Measurements from ENCODE around the gene PPP1R16B. TPM values are rescaled to one million over a fixed set of nuclear protein-coding genes. Genes with fewer than 3 reads are reported as not detected.

PPP1R16B gene
- polyA plus RNA-seq, 6 donors from 2014 or later = 22.1 to 54.6 (median 38.4) TPM

DNA sequence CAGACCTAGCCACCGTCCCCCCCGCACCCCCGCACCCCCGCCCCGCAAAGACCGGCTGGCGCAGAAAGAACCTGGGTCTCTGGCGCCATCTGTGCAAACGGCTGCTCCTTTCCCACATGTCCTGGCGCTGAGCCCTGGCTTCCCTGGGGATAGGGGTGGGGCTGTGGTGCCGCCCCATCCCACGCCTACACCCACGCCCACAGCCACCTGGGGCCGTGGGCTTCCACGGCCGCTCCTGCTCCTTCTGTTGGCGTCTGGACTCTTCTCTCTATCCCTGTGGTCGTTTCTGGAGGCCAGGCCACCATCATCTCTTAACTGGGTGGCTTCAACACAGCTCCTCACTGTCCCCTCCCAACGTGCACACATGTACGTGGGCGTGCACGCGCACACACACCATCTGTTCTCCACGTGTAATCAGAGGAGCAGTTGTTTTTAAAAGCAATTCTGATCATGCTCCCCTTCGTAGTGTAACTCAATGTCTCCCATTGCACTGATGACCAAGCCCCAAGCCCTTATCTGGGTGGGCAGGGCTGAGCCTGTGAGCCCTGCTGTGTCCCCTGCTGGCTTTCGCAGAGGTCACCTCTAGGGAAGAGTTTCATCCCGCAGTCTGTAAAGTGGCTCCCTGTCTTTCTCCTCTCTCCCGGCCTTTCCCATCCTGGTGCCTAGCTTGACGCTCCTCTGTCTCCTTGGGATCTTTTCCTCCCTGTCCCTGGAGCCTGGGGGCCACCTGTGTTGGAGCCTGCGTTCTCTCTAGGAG is 88.8 kb downstream of the PPP1R16B start:
- Mint-ChIP-seq H3K27me3 (no peaks in the 10 kb centered on the region), H3K4me3 (peak overlapping the region in 4 of 8 donors; percentile 43 to 77 (median 58)), H3K9me3 (peaks cover 0 to 4% (median 2%) of the 10 kb centered on the region in 7 donors), H3K36me3 (peaks cover 6 to 20% of the 10 kb centered on the region in 2 donors), H3K27ac (peak overlapping the region; percentile 92 to 97 (median 96)), H3K4me1 (peaks cover 40 to 55% (median 47%) of the 10 kb centered on the region in 3 donors)
- ATAC-seq (ENCODE audit: low read depth in 2 of 2) (peak; percentile 3 to 6), DNase-seq (no peak)

DNA sequence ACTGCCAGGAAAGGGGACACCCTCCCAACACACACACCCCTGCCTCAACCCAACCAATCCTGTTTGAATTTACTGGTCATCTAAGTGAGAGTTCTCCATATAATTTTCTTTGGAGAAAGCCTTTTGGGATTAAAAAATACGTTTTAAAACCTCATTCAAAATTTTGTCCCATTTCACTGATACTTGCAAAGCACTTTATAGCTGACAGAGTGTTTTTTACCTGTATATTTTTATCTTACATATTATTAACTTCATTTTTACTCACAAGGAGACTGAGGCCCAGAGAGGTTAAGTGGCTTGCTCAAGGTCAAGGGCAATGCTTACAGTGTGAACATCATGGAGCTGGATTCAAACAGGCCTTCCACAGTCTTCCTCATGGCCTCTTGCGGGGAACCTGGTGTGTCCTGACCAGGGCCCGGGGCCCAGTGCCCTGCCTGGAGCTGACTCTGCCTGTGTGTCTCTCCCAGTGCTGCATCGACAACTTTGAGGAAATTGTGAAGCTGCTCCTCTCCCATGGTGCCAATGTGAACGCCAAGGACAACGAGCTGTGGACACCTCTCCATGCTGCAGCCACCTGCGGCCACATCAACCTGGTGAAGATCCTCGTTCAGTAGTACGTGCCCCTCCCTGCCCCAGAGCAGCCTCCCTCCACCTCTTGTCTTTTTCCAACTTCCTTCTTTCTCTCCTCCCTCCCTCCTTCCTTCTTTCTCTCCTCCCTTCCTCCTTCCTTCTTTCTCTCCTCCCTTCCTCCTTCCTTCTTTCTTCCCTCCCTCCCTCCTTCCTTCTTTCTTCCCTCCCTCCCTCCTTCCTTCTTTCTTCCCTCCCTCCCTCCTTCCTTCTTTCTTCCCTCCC is 89.8 kb downstream of the PPP1R16B start:
- ATAC-seq (ENCODE audit: low read depth in 2 of 2) (no peak), DNase-seq (no peak)
- Mint-ChIP-seq H3K4me1 (peaks cover 37 to 51% (median 37%) of the 10 kb centered on the region in 3 donors), H3K9me3 (peaks cover 0 to 4% (median 2%) of the 10 kb centered on the region in 7 donors), H3K36me3 (peaks cover 6 to 15% of the 10 kb centered on the region in 2 donors), H3K4me3 (no peak overlapping the region), H3K27me3 (no peaks in the 10 kb centered on the region), H3K27ac (peak overlapping the region in 3 of 6 donors; percentile 42 to 95 (median 89))

DNA sequence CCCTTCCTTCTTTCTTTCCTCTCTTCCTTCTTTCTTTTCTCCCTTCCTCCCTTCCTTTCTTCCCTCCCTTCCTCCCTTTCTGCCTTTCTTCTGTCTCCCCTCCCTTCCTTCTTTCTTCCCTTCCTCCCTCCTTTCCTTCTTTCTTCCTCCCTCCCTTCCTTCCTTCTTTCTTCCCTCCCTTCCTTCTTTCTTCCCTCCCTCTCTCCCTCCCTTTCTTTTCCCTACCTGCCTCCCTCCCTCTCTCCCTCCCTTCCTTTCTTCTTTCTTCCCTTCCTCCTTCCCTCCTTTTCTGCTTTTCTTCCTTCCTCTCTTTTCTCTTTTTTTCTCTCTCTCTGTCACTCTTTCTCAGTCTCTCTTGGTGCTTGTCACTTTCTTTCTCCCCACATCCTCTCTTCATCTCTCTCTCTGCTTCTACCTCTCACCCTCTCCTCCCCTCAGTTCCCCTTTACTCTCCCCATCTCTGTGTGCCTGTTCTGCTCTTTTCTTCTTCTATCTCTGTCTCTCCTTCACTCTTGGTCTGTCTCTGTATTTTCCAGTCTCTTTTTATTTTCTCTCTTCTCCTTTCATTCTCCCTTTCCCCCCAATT is 90.6 kb downstream of the PPP1R16B start:
- H3K36me3 Mint-ChIP-seq = peaks cover 6 to 11% of the 10 kb centered on the region in 2 donors
- H3K27ac Mint-ChIP-seq = peak overlapping the region in 5 of 6 donors; percentile 44 to 84 (median 67)
- no peaks in the 10 kb centered on the region for H3K27me3 Mint-ChIP-seq
- H3K4me3 Mint-ChIP-seq = no peak overlapping the region
- DNase-seq (no peak), ATAC-seq (ENCODE audit: low read depth in 2 of 2) (no peak)
- peaks cover 0 to 4% (median 2%) of the 10 kb centered on the region in 7 donors for H3K9me3 Mint-ChIP-seq
- peaks cover 30 to 43% (median 33%) of the 10 kb centered on the region in 3 donors for H3K4me1 Mint-ChIP-seq

DNA sequence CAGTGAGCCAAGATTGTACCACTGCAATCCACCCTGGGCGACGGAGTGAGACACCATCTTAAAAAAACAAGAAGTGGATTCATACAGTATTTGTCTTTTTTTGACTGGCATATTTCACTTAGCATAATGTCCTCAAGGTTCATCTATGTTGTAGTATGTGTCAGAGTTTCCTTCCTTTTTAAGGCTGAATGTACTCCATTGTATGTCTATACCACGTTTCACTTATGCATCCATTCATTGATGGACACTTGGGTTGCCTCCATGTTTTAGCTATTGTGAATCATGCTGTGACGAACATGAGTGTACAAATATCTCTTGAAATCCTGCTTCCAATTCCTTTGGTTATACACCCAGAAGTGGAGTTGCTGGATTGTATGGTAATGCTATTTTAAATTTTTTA is 91.8 kb downstream of the PPP1R16B start:
- peak overlapping the region in 2 of 6 donors; percentile 22 to 51 for H3K27ac Mint-ChIP-seq
- H3K36me3 Mint-ChIP-seq = peaks cover 6 to 17% of the 10 kb centered on the region in 2 donors
- DNase-seq (no peak), ATAC-seq (ENCODE audit: low read depth in 2 of 2) (no peak)
- peaks cover 0 to 4% (median 2%) of the 10 kb centered on the region in 7 donors for H3K9me3 Mint-ChIP-seq
- no peak overlapping the region for H3K4me3 Mint-ChIP-seq
- peaks cover 26 to 33% (median 31%) of the 10 kb centered on the region in 3 donors for H3K4me1 Mint-ChIP-seq
- no peaks in the 10 kb centered on the region for H3K27me3 Mint-ChIP-seq

DNA sequence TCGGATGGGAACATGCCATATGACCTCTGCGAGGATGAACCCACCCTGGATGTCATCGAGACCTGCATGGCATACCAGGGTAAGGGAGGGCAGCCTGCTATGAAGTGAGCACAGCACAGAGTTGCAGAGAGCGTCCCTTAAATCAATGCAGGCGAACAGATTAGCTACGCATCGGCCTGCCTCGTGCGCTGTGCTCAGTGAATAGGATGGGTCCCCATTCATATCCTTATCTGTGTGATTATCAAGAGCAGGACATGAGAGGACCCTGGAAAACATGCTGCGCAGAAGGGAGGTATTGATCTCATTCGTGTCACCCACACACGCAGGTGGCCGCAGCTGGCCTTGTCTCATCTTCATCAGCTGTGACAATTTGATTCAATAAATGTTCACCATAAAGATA is 95.1 kb downstream of the PPP1R16B start:
- Mint-ChIP-seq H3K4me3 (no peak overlapping the region), H3K27ac (no peak overlapping the region), H3K4me1 (peaks cover 0 to 19% (median 8%) of the 10 kb centered on the region in 3 donors), H3K27me3 (no peaks in the 10 kb centered on the region), H3K9me3 (peaks cover 0 to 5% (median 0%) of the 10 kb centered on the region in 7 donors), H3K36me3 (peaks cover 27 to 46% of the 10 kb centered on the region in 2 donors)
- DNase-seq (no peak), ATAC-seq (ENCODE audit: low read depth in 2 of 2) (no peak)

DNA sequence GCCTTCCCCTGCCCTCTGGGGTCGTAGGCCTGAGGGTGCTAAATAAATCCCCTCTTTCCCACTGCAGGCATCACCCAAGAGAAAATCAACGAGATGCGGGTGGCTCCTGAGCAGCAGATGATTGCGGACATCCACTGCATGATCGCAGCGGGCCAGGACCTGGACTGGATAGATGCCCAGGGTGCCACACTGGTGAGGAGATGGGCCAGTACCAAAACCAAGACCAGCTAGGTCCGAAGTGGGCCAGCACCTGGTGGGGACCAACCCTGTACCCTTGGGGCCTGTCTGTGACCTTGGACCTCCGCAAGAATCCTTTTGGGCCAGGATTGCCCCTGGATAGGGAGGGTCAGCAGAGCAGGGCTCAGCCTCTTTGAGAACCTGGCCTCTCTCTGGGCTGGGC is 97.1 kb downstream of the PPP1R16B start:
- Mint-ChIP-seq H3K27ac (no peak overlapping the region), H3K36me3 (peaks cover 33 to 52% of the 10 kb centered on the region in 2 donors), H3K9me3 (peaks cover 0 to 5% (median 0%) of the 10 kb centered on the region in 7 donors), H3K4me3 (no peak overlapping the region), H3K4me1 (peaks cover 0 to 23% (median 0%) of the 10 kb centered on the region in 3 donors), H3K27me3 (no peaks in the 10 kb centered on the region)
- ATAC-seq (ENCODE audit: low read depth in 2 of 2) (no peak), DNase-seq (no peak)

DNA sequence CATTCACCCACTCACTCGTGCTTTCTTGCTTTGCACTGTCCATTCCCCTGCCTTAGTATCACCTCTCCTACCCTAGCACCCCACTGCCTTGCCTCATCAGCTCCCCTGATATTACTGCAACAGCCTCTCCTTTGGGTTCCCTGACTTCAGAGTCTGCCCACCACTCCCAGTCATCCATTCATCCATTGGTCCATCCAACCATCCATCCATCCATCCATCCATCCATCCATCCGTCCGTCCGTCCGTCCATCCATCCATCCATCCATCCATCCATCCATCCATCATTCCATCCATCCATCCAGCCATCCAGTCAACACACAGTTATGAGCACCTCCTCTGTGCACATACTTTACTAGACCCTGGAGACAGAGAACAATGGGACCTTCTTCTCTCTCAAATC is 97.8 kb downstream of the PPP1R16B start:
- Mint-ChIP-seq H3K27me3 (no peaks in the 10 kb centered on the region), H3K4me1 (peaks cover 0 to 29% (median 0%) of the 10 kb centered on the region in 3 donors), H3K4me3 (peak overlapping the region in 1 of 8 donors; percentile 37), H3K27ac (peak overlapping the region in 2 of 6 donors; percentile 57 to 59), H3K9me3 (peaks cover 0 to 5% (median 0%) of the 10 kb centered on the region in 7 donors), H3K36me3 (peaks cover 33 to 59% of the 10 kb centered on the region in 2 donors)
- no peak for DNase-seq
- ATAC-seq (ENCODE audit: low read depth in 2 of 2) = no peak

DNA sequence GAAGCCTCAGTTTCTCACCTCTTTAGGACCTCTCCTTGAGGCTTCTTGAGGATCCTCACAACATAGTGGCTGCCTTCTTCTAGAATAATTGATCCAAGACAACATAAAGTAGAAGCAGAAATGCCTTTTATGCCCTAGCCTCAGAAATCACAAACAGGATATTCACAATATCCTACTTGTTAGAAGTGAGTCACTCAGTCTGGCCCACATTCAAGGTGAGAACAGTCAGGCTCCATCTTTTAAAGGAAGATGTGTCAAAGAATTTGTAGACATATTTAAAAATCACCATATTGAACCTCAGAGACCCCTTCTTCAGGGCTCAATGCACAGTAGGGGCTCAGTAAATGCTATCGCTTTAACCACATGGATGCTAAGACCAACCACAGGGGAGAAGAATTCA is 99.9 kb downstream of the PPP1R16B start:
- DNase-seq (no peak), ATAC-seq (ENCODE audit: low read depth in 2 of 2) (no peak)
- H3K4me3 Mint-ChIP-seq = no peak overlapping the region
- H3K4me1 Mint-ChIP-seq = peaks cover 0 to 29% (median 0%) of the 10 kb centered on the region in 3 donors
- H3K27ac Mint-ChIP-seq = no peak overlapping the region
- H3K27me3 Mint-ChIP-seq = no peaks in the 10 kb centered on the region
- peaks cover 33 to 59% of the 10 kb centered on the region in 2 donors for H3K36me3 Mint-ChIP-seq
- peaks cover 0 to 5% (median 0%) of the 10 kb centered on the region in 7 donors for H3K9me3 Mint-ChIP-seq

DNA sequence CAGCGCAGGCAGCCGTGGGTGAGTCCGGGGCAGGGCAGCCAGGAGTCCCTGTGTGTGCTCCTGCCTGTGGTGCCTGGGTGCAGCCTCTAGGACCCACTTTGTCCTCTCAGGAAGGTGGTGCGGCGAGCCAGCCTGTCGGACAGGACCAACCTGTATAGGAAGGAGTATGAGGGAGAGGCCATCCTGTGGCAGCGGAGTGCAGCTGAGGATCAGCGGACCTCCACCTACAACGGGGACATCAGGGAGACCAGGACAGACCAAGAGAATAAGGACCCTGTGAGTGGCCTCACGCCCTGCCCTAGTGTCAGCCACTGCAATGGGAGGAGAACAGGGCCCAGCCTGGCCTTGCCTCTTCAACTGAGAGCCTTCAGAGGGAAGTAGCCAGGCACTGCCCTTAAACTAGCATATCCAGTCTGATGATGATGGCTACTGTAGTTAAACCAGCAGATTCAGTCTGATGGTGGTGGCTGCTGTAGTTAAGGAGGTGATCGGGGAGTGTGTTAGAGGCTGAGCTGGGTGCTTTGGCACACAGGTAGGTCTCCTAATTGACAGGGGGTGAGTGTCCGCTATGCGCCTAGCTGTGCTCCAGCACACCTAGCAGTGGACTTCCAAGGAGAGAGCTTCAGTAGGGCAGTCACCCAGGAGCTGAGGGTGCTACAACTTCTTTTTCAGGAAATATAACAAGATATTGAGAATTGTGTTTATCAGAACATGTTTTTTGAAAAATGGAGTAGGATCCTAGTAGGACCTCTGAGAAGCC is 102.6 kb downstream of the PPP1R16B start:
- H3K27ac Mint-ChIP-seq = peak overlapping the region in 4 of 6 donors; percentile 28 to 74 (median 42)
- H3K9me3 Mint-ChIP-seq = peaks cover 0 to 5% (median 0%) of the 10 kb centered on the region in 7 donors
- H3K4me3 Mint-ChIP-seq = no peak overlapping the region
- DNase-seq = no peak
- H3K27me3 Mint-ChIP-seq = no peaks in the 10 kb centered on the region
- H3K4me1 Mint-ChIP-seq = peaks cover 0 to 28% (median 0%) of the 10 kb centered on the region in 3 donors
- H3K36me3 Mint-ChIP-seq = peaks cover 32 to 47% of the 10 kb centered on the region in 2 donors
- ATAC-seq (ENCODE audit: low read depth in 2 of 2) = no peak

DNA sequence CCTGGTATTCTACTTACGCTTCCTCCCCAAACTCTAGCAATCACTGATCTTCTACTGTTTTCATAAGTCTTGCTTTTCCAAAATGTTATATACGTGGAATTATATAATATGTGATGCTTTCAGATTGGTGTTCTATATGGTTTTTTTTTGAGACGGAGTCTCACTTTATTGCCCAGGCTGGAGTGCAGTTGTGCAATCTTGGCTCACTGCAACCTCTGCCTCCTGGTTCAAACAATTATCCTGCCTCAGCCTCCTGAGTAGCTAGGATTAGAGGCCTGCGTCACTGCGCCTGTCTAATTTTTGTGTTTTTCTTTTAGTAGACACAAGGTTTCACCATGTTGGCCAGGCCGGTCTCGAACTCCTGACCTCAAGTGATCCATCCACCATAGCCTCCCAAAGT is 109.9 kb downstream of the PPP1R16B start:
- no peak for DNase-seq

DNA sequence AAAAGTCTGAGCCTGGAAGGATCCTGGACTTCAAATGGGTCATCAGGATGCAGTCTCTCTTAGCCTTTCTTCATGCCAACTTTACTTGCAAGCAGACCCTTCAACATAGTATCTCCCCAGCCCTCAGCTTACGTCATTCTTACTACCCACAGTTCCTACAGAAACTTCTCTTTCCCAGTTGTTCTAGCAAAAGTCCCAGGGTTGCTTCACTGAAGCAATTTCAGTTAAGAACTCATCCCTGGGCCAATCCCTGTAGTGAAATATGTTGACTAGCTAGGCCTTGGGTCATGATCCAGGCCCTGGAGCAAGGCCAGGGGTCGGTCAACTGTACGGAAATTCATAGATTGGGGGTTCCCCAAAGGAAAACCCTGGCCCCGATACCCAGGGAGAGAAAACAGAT is 112.2 kb downstream of the PPP1R16B start:
- H3K27ac Mint-ChIP-seq = peak overlapping the region in 1 of 6 donors; percentile 33
- peaks cover 0 to 2% (median 0%) of the 10 kb centered on the region in 3 donors for H3K4me1 Mint-ChIP-seq
- no peak overlapping the region for H3K4me3 Mint-ChIP-seq
- DNase-seq (no peak), ATAC-seq (ENCODE audit: low read depth in 2 of 2) (no peak)
- peaks cover 0 to 4% of the 10 kb centered on the region in 2 donors for H3K36me3 Mint-ChIP-seq
- H3K27me3 Mint-ChIP-seq = no peaks in the 10 kb centered on the region
- H3K9me3 Mint-ChIP-seq = no peaks in the 10 kb centered on the region

More for the DNA sequence above, 109.9 kb downstream of the PPP1R16B start:
- Mint-ChIP-seq H3K9me3 (no peaks in the 10 kb centered on the region), H3K27ac (peak overlapping the region in 1 of 6 donors; percentile 69), H3K36me3 (peaks cover 0 to 4% of the 10 kb centered on the region in 2 donors), H3K4me1 (peaks cover 0 to 2% (median 0%) of the 10 kb centered on the region in 3 donors), H3K4me3 (no peak overlapping the region), H3K27me3 (no peaks in the 10 kb centered on the region)
- no peak for ATAC-seq (ENCODE audit: low read depth in 2 of 2)

DNA sequence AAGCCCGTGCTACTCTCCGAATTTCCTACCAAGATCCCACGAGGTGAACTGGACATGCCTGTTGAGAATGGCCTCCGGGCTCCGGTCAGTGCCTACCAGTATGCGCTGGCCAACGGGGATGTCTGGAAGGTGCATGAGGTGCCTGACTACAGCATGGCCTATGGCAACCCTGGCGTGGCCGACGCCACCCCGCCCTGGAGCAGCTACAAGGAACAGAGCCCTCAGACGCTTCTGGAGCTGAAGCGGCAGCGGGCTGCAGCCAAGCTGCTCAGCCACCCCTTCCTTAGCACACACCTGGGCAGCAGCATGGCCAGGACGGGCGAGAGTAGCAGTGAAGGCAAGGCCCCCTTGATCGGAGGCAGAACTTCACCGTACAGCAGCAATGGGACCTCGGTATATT is 112.7 kb downstream of the PPP1R16B start:
- ATAC-seq (ENCODE audit: low read depth in 2 of 2) (no peak), DNase-seq (no peak)
- H3K27me3 Mint-ChIP-seq = no peaks in the 10 kb centered on the region
- no peak overlapping the region for H3K4me3 Mint-ChIP-seq
- no peaks in the 10 kb centered on the region for H3K9me3 Mint-ChIP-seq
- H3K36me3 Mint-ChIP-seq = peaks cover 0 to 4% of the 10 kb centered on the region in 2 donors
- H3K4me1 Mint-ChIP-seq = peaks cover 0 to 2% (median 0%) of the 10 kb centered on the region in 3 donors
- H3K27ac Mint-ChIP-seq = no peak overlapping the region
